A172 (cell line): ENCODE results near the gene TMEM18. TPM values are rescaled to one million over a fixed set of nuclear protein-coding genes. Genes with fewer than 3 reads are reported as not detected.
"Not testable (repeated sequence)": the region's sequence is repeated elsewhere in the genome, so short reads cannot be mapped to it uniquely, and the experiment has no call there.

ENCODE experiments used
- DNase-seq: peaks from one replicate; pipeline ENCODE4 v3.0.0-alpha.2; 2015; ENCODE audit warnings: low spot score
- total RNA-seq: library from RNA; depleted of rRNA; stranded (reverse); fragments of >200 nt; shearing (Covaris generic); gene quantifications from 2 replicates; pipeline ENCODE4 v1.2.3, GENCODE V29; 2014; rRNA removed

TMEM18 gene
- 32.6 and 75.0 TPM in 2 replicates for total RNA-seq

DNA sequence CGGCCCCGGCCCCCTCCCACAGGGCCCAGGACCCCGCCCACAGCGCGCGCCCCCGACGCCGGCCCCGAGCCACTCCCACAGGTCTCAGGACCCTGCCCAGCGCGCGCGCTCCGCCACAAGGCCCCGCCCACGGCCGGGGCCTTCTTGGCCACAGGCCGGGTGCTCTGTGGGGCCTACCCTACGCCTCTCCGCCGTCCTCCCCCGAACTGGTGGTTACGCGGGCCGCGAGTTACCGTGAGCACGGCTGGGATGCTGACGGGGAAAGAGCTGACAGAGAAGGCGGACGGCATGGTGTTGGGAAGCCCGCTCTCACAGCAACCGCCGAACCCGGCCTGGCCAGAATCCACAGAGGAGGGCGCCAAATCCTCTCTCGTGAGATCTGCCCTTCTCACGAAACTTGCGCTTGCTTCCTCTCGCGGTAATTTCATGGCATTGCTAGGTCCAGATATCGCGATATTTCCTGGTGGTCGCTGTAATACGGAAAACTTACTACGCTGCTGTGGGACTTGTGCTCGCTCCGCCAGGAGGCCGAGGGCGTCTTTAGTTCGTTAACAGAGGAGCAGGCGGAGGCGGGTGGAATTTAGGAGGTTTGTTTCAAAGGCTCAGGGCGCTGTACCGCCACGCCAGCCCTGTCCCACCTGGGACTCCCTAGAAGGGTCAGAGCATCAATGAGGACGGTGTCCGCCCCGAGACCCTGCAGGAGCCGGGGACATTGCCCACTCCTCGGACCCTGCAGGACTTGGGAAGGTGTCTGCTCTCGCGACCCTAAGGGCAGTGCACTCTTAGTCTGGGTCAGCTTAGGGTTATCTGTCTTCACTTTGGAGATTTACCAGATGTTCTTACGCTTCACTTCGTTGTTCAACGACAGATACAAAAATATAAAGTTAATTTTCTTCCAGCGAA, at the start of gene TMEM18:
Gene TMEM18, minus strand, starts transcription at position 351 of the 903 bp plus-strand sequence. Its CDS starts 61 bp downstream, at position 290.
- DNase-seq, result peak; percentile 97

- DNase-seq, result no peak
Measured at GRCh38 chr2:726169-726568, 49.0 kb upstream of the TMEM18 start.

DNA sequence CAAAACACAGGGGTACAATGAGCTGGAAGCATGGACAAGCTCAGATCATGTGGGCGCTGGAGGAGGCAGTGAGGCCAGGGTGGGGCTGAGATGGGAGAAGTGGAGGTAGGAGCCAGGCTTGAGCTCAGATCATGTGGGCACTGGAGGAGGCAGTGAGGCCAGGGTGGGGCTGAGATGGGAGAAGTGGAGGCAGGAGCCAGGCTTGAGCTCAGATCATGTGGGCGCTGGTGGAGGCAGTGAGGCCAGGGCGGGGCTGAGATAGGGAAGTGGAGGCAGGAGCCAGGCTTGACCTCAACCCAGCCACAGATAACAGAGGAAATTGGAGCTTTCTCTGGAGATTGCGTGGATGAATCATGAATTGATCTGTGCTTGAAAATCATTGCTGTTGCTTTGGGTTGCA, 48.3 kb upstream of the TMEM18 start:
- DNase-seq, result no peak

DNA sequence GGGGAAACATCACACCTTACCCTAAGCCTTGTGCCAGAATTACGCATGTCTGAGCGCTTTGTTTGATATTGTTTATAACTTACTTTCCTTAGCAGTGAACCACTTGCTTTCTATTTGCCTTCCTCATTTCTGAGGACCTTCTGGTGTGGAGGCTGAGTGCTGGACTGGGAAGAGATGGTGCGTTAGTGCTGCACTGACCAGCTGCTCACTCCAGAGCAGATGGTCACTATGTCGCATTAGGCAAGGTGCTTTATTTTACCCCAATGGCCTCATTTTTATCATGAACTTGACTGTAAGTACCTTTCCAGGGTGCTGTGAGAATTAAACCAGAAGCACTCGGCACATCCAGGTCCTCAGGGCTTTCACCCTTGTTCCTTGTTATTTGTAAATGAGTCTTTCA, 46.6 kb upstream of the TMEM18 start:
- no peak for DNase-seq

GRCh38 chr2:720842-721241, 43.6 kb upstream of the TMEM18 start:
- no peak for DNase-seq

- no peak for DNase-seq
Measured at GRCh38 chr2:719734-720133, 42.5 kb upstream of the TMEM18 start.

DNA sequence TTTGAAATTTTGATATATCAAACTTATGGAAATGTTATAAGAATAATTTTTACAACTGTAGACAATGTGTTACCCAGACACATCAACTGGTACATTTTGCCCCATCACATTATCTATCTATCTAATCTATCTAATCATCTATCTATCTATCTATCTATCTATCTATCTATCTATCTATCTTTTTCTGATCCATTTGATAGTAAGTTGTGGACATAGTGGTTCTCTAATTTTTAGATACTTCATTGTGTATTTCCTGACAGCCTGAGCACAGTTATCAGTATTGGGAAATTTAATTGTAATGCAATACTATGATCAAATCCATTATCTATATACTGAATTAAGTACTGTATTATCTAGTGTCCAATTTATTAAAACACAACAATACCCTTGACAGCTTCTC, 42.0 kb upstream of the TMEM18 start:
- no peak for DNase-seq

GRCh38 chr2:717661-718060, 40.5 kb upstream of the TMEM18 start:
- no peak for DNase-seq

- peak; percentile 5 for DNase-seq
Measured at GRCh38 chr2:715854-716560, 38.8 kb upstream of the TMEM18 start.

DNA sequence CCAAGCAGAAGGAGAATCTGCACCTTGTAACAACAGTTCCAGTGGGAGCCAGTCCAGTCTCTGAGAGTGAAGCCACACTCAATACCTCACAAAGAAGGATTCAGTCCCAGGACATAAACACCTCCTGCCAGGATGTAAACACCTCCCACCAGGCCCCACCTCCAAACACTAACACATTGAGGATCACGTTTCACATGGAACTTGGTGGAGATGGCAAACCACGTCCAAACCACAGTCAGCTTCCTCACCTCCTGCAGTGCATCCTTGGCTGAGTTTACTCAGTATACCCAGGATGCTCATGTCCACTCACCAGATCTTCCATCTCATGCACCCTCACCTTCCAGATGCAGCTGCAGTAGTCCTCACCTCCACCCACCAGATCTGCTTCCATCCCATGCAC, 37.8 kb upstream of the TMEM18 start:
- DNase-seq, result no peak

DNA sequence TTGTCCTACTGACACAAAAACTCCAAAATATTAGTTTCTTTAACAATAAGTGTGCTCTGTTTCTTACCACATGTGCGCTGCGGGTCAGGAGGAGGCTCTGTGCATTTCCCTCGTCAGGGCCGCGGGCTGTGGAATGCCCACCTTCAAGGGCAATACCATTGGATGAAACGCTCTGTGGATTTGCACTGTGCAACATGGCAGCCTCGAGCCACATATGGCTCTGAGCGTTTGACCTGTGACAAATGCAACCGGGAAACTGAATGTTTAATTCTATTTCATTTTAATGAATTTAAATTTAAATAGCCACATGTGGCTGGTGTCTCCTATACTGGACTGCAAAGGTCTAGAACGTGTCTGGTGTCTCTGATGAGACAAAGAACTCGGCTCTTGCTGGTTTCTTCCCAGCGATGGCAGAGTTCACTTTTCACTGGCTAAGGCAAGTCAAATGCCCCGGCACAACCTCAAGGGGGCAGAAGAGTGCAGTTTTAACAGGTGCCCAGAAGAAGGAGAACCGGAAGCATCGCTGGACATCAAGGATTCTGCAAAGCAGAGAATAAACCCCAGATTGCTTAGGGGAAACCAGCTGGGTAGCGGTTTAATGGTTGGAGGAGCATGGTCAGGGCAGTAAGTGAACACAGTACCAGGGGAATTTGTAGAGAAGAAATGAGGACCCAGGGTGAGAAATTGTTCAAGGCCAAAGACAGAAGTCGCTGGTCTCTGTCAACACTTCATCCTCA, 37.0 kb upstream of the TMEM18 start:
- DNase-seq, result peak; percentile 62

DNA sequence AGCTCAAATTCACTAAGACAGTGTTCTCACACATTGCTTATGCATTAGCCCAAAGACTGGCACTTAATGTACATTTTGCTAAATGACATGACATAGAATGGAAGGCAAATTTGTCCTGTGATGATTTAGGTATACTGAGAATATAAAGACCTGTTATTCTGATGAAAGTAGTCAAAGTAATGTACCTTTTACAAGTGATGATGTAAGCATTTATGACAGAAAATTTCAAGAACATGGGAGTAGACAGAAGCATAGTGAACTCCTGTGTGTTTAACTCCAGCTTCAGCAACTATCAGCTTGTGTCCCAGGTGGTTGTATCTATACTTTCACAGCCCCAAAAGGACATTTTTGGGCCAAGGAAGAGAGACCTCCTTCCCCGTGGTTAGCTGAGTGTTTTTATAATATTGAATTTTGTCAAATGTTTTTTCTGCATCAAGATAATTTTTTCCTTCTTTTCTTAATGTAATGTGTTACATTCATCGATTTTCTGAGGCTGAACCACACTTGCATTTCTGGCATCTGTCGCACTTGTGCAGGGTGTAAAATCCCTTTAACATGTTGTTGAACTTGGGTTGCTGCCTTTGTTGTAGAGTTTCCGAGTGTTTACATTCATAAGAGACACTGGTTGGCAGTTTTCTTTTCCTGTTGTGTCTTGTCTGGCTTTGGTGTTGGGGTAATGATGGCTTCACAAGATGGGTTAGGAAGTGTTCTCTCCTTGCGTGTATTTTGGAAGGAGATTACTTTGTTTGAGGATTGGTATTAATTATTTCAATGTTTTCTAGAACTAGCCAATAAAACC, 33.9 kb upstream of the TMEM18 start:
- no peak for DNase-seq

- no peak for DNase-seq
Measured at GRCh38 chr2:709138-709765, 32.0 kb upstream of the TMEM18 start.

DNA sequence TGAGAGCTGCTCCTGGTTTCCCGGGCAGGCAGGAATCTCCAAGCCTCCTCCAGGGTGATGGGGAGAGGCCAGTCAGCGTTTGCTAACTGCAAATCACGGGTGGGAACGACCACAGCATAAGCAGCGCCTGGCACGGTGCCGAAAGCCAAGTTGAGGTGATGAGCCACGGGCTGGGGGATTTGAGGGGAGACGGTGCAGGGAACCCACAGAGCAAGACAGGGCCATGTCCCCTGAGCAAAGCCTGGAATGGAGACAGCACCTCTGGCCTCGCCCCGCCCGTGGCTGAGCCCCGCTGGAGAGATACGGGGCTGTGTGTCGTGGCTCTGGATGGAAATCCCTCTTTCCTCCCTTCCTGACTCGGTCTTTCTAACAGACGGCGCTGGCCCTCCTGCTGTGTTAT, 31.5 kb upstream of the TMEM18 start:
- no peak for DNase-seq

- no peak for DNase-seq
Measured at GRCh38 chr2:705971-706511, 28.8 kb upstream of the TMEM18 start.

DNA sequence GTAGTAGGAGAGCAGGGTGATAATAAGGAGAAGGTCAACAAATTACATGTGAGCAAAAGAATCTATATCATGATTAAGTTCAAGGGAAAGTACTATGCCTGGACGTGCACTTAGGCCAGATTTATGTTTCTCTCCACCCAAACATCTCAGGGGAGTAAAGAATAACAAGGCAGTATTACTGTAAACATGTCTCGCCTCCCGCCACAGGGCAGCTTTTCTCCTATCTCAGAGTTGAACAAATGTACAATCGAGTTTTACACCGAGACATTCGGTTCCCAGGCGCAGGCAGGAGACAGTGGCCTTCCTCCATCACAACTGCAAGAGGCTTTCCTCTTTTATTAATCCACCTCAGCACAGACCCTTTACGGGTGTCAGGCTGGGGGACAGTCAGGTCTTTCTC, 25.6 kb upstream of the TMEM18 start:
- DNase-seq, result not testable (repeated sequence)

- no peak for DNase-seq
Measured at GRCh38 chr2:696999-697627, 19.9 kb upstream of the TMEM18 start.

- no peak for DNase-seq
Measured at GRCh38 chr2:696463-696862, 19.3 kb upstream of the TMEM18 start.

GRCh38 chr2:694906-695510, 17.8 kb upstream of the TMEM18 start:
- DNase-seq, result no peak

DNA sequence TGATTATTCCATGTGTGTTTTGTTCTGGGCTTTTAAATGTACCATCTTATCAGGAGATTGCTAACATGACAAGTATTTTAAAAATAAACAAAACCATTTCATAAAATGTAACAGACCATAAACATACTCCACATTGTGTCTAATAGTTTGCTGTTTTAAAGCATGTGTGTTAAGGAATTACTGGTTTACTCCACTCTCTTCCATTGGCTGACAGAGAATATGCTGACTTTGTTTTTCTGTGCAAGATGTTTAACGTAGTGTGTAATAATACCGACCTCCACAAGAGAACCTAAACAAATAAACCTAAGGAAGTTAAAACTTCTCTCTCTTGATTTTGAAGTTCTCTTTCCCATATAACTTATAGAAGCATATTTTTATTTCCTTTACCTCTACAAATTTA, 17.0 kb upstream of the TMEM18 start:
- DNase-seq, result no peak
